AG04450 (cell line): ENCODE measurements around the gene ATP6V0D1. TPM values are rescaled to one million over a fixed set of nuclear protein-coding genes. Genes with fewer than 3 reads are reported as not detected.

ENCODE experiments used
- CTCF ChIA-PET: fragments of 300-600, 350-600 bp; formaldehyde crosslinking; extraction: SDS; loops from one replicate; lab custom pipeline; 2022; ENCODE audit warnings: antibody characterized with exemption, inconsistent platforms; lab: Charles Lee
- POLR2A ChIA-PET: fragments of 350-600 bp; formaldehyde crosslinking; extraction: SDS; loops from one replicate; lab custom pipeline; 2021; ENCODE audit warnings: antibody characterized with exemption, inconsistent platforms; lab: Yijun Ruan, JAX
- DNase-seq: peaks from one replicate; pipeline ENCODE4 v3.0.0-alpha.2; 2011; ENCODE audit warnings: low read depth, low spot score
- H3K27ac ChIP-seq: one replicate; pipeline ENCODE4 v1.5.1; 2012; ENCODE audit warnings: low read depth, low read length, control low read depth
- H3K27me3 ChIP-seq: one replicate; pipeline ENCODE4 v1.6.0; 2012; ENCODE audit warnings: low read length; ENCODE audit not compliant: control insufficient read depth, insufficient read depth
- H3K4me3 ChIP-seq: 2 replicates; pipeline ENCODE4 v1.5.1; 2011; ENCODE audit warnings: mild to moderate bottlenecking, low read depth, low read length, control low read depth
- H3K9me3 ChIP-seq: 2 replicates; pipeline ENCODE4 v1.5.1; 2012; ENCODE audit warnings: low read length; ENCODE audit not compliant: control insufficient read depth, insufficient read depth
- polyA plus RNA-seq: library from polyadenylated mRNA; depleted of rRNA; stranded (reverse); fragments of >200 nt; gene quantifications from 2 replicates; pipeline ENCODE4 v1.2.3, GENCODE V29; 2011
- TF ChIP-seq, protein P1 (sequence below): IDR thresholded peaks from 2 replicates; pipeline ENCODE4 v1.5.1; 2011; ENCODE audit warnings: low read depth, low read length, control low read depth, inconsistent platforms

The ATP6V0D1 gene
- polyA plus RNA-seq, 1 experiment: 101 TPM

- TF ChIP-seq, protein P1, sequence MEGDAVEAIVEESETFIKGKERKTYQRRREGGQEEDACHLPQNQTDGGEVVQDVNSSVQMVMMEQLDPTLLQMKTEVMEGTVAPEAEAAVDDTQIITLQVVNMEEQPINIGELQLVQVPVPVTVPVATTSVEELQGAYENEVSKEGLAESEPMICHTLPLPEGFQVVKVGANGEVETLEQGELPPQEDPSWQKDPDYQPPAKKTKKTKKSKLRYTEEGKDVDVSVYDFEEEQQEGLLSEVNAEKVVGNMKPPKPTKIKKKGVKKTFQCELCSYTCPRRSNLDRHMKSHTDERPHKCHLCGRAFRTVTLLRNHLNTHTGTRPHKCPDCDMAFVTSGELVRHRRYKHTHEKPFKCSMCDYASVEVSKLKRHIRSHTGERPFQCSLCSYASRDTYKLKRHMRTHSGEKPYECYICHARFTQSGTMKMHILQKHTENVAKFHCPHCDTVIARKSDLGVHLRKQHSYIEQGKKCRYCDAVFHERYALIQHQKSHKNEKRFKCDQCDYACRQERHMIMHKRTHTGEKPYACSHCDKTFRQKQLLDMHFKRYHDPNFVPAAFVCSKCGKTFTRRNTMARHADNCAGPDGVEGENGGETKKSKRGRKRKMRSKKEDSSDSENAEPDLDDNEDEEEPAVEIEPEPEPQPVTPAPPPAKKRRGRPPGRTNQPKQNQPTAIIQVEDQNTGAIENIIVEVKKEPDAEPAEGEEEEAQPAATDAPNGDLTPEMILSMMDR: no peak
- Histone ChIP-seq H3K4me3 (no peak overlapping the region), H3K27me3 (no peaks in the 10 kb centered on the region), H3K9me3 (no peaks in the 10 kb centered on the region; the same call in 1 of the 2 replicates), H3K27ac (peak overlapping the region; percentile 47)
- DNase-seq: no peak
- POLR2A ChIA-PET: interaction anchor here (0.6 to 1.4 kb wide), 3 partner anchors 10 to 17 kb away, joined by 3 to 8 read pairs (median 6); no protein-coding TSS in a partner anchor
- CTCF ChIA-PET: interaction anchor here (0.6 to 4.3 kb wide), 15 partner anchors 10 to 249 kb away, joined by 3 to 36 read pairs (median 6); partner anchors contain the start of gene ATP6V0D1
Measured at GRCh38 chr16:67446968-67447507, 33.9 kb downstream of the ATP6V0D1 start.

- no peak overlapping the region for H3K4me3 ChIP-seq
- no peaks in the 10 kb centered on the region; the same call in 1 of the 2 replicates for H3K9me3 ChIP-seq
- no peak overlapping the region for H3K27ac ChIP-seq
- H3K27me3 ChIP-seq: no peaks in the 10 kb centered on the region
- POLR2A ChIA-PET: interaction anchor here (0.8 to 1.4 kb wide), 3 partner anchors 11 to 199 kb away, joined by 3 to 8 read pairs (median 3); partner anchors contain the start of gene FHOD1
- no peak for DNase-seq
- TF ChIP-seq, protein P1: no peak
- CTCF ChIA-PET: interaction anchor here (0.7 to 3.5 kb wide), 11 partner anchors 9 to 114 kb away, joined by 3 to 14 read pairs (median 4); no protein-coding TSS in a partner anchor
Measured at GRCh38 chr16:67445913-67446907, 34.7 kb downstream of the ATP6V0D1 start.

GRCh38 chr16:67445441-67445912, 35.5 kb downstream of the ATP6V0D1 start:
- Histone ChIP-seq H3K4me3 (no peak overlapping the region), H3K27me3 (no peaks in the 10 kb centered on the region), H3K9me3 (no peaks in the 10 kb centered on the region; the same call in 1 of the 2 replicates), H3K27ac (no peak overlapping the region)
- TF ChIP-seq, protein P1: 0 out of 2 replicates have a peak, but pooled peaks have one; percentile 1
- CTCF ChIA-PET: interaction anchor here (0.5 to 3.5 kb wide), 8 partner anchors 8 to 46 kb away, joined by 3 to 14 read pairs (median 4); partner anchors contain the start of gene HSD11B2
- POLR2A ChIA-PET: interaction anchor here (1.2 kb wide), 1 partner anchor 17 kb away, joined by 3 read pairs; no protein-coding TSS in a partner anchor
- DNase-seq: no peak

GRCh38 chr16:67445126-67445426, 35.9 kb downstream of the ATP6V0D1 start:
- no peak overlapping the region for H3K27ac ChIP-seq
- H3K27me3 ChIP-seq: no peaks in the 10 kb centered on the region
- DNase-seq: no peak
- ChIA-PET CTCF (interaction anchor here (0.5 to 1.9 kb wide), 4 partner anchors 7 to 20 kb away, joined by 3 to 7 read pairs (median 4); partner anchors contain the start of gene HSD11B2), POLR2A (no interaction called here)
- no peak overlapping the region for H3K4me3 ChIP-seq
- TF ChIP-seq, protein P1: no peak
- H3K9me3 ChIP-seq: no peaks in the 10 kb centered on the region; the same call in 1 of the 2 replicates
